Hematopoietic multipotent progenitor cell treated with erythropoietin and hydrocortisone succinate and interleukin-3 and kit ligand, for 4 days (in vitro differentiated cells): ENCODE data around the gene NELL2.

Source experiments
- DNase-seq: peaks from one replicate; pipeline ENCODE4 v3.0.0-alpha.2; 2015

NELL2 gene

GRCh38 chr12:44603701-44604100, 272.4 kb downstream of the NELL2 start:
- no peak for DNase-seq

DNA sequence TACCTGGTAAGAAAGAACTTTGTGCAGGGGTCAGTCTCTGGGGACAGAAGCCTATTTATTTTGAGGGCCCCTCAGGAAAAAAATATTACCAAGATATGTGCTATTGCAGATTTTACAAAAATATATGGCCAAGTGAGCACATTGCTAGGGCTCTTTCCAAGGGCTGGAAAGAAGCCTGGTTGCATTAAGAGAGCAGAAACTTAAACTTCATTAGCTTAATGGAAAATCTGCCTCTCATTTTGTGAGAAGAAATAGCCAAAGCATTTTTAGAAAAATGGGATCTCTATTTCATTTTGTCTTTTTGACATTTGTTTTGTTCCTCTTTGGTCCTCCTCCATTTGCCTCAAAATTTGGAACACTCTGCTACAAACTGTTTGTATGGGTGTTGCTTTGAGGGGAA, 283.5 kb downstream of the NELL2 start:
- no peak for DNase-seq

- no peak for DNase-seq
Observed at GRCh38 chr12:44589697-44590096, 286.4 kb downstream of the NELL2 start.

GRCh38 chr12:44588651-44589050, 287.5 kb downstream of the NELL2 start:
- DNase-seq: no peak

GRCh38 chr12:44584625-44585024, 291.5 kb downstream of the NELL2 start:
- no peak for DNase-seq

- no peak for DNase-seq
Observed at GRCh38 chr12:44582521-44582920, 293.6 kb downstream of the NELL2 start.

- DNase-seq: no peak
Observed at GRCh38 chr12:44581642-44582242, 294.4 kb downstream of the NELL2 start.

- no peak for DNase-seq
Observed at GRCh38 chr12:44574586-44574985, 301.5 kb downstream of the NELL2 start.

- DNase-seq: no peak
Observed at GRCh38 chr12:44573723-44574122, 302.4 kb downstream of the NELL2 start.

- no peak for DNase-seq
Observed at GRCh38 chr12:44571006-44571550, 305.0 kb downstream of the NELL2 start.

DNA sequence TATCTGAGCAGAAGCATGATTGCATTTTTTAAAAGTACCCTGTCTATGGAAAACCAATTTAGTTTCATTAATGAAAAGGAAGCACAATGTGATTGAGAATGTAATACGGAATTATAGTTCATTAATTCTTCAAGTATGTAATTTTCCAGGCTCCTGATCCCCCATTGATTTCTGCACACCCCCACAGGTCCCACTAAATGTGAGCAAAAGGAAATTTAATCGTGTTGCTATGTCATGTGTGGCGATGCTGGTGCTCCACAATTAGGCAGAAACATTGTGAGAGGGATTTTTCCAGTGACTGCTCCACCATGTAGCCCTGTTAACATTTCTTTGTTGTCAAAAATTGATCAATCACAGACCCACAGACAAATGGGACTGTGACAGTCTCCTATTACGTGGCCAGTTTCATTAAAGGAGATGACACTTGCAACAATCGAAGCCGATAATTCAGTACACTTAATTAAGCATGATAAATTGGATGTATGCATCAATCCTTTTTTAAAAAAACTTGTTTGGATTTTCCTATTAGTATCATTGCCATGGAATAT, 306.0 kb downstream of the NELL2 start:
- DNase-seq: no peak

DNA sequence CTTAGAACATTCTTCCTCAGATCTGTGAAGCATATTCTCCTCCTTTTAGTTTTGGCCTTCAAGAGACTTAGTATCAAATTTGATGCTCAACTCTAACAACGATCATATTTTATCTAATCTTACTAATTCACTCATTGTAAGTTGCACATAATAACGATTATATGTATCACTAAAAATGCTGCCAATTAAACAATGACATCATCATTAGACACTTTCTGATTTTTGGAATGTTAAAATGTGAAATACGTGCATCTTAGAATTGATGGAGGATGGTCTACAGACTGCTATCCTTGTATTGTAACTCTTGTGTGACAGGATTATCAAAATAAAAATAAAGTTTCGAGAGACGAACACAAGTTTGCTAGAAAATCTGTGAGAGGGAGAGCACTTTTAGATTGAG, 311.0 kb downstream of the NELL2 start:
- no peak for DNase-seq

DNA sequence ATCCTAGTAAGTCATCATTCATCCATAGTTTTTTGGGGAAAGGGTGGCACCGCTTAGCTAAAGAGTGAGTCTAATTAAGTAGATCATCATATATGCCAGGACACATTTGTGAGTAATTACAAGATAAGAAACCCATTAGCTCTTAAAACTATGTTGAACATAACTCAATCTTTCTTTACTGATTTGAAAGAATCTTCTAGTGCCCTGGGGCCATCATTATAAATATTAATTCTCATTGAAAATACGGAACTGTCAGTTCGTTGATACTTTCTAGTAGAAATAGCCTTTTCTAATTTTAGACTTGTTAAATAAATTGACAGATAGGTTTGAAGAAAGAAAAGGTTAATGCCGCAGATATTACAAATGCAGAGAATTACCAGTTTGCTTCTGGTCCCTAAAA, 312.6 kb downstream of the NELL2 start:
- DNase-seq: no peak

DNA sequence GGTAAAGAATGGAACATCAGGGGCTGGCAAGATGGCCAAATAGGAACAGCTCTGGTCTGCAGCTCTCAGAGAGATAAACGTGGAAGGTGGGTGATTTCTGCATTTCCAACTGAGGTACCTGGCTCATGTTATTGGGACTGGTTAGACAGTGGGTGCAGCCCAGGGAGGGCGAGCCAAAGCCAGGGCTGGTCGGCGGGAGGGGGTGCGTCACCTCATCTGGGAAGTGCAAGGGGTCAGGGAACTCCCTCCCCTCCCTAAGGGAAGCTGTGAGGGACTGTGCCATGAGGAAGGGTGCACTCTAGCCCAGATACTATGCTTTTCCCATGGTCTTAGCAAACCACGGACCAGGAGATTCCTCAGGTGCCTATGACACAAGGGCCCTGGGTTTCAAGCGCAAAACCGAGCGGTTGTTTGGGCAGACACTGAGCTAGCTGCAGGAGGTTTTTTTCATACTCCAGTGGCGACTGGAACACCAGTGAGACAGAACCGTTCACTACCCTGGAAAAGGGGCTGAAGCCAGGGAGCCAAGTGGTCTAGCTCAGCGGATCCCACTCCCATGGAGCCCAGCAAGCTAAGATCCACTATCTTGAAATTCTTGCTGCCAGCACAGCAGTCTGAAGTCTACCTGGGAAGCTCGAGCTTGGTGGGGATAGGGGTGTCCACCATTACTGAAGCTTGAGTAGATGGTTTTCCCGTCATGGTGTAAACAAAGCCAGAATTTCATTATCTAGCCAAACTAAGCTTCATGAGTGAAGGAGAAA, 317.6 kb downstream of the NELL2 start:
- no peak for DNase-seq

- no peak for DNase-seq
Observed at GRCh38 chr12:44555454-44555853, 320.7 kb downstream of the NELL2 start.

DNA sequence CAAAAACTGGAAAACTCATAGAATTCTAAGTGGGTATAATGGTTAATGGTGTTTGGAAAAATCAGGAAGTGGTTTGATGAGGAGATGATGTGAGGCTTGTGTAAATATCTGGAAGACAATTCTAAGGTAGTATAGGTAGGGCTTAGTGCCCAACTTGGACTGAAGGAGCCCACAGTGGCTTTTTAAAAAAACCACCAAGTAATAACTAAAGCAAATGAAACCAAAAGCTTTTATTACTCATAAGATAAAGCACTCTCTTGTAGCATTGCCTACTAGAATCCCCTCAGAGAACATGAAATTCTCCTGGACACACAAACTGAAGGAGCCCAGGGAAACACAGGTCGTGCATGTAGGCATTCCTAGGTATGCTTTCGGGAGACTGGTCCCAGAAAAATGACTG, 324.5 kb downstream of the NELL2 start:
- no peak for DNase-seq

DNA sequence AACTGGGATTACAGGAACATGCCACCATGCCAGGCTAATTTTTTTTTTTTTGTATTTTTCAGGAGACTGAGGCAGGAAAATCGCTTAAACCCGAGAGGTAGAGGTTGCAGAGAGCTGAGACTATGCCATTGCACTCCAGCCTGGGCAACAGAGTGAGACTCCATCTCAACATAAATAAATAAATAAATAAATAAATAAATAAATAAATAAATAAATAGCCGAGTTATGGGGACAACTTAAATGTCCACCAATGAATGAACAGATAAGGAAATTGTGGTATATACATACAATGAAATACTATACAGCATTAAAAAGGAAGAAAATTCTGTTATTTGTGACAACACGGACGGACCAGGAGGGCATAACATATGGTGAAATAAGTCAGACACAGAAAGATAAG, 325.7 kb downstream of the NELL2 start:
- no peak for DNase-seq

DNA sequence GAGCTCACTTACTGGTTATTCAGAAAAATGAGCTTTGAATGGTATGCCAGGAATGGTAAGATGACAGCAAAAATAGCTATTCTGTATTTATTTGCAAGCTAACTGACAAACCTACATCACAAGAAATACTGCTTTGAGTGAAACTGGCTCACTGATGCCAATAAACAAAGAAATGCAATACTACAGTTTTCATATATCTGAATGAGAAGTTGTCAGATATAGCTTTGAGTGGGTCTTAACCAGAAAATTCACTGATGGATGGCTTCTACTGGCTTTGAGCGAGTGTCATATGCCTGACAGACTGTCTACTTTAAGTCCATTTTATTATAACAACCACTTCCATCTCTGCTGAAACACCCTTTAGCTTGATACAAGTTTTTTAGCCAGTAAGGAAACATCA, 330.1 kb downstream of the NELL2 start:
- no peak for DNase-seq

- no peak for DNase-seq
Observed at GRCh38 chr12:44544018-44544417, 332.1 kb downstream of the NELL2 start.

DNA sequence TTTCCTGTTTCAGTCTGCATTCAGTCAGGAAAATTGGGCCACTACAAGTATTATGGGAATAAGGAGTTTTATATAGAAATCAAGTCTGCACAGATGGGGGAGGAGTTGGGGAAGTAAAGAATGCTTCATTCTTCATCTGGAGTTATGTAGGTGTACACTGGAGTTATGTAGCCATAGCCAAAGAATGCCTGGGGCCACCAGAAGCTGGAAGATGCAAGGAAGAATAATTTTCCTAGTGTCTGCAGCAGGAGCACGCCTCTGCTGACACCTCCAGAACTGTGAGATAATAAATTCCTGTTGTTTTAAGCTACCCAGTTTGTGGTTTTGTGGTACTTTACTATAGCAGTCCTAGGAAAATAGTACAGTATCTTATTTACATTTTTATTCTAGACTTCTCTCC, 333.4 kb downstream of the NELL2 start:
- DNase-seq: no peak

GRCh38 chr12:44537354-44537753, 338.8 kb downstream of the NELL2 start:
- no peak for DNase-seq

GRCh38 chr12:44532940-44533339, 343.2 kb downstream of the NELL2 start:
- no peak for DNase-seq

DNA sequence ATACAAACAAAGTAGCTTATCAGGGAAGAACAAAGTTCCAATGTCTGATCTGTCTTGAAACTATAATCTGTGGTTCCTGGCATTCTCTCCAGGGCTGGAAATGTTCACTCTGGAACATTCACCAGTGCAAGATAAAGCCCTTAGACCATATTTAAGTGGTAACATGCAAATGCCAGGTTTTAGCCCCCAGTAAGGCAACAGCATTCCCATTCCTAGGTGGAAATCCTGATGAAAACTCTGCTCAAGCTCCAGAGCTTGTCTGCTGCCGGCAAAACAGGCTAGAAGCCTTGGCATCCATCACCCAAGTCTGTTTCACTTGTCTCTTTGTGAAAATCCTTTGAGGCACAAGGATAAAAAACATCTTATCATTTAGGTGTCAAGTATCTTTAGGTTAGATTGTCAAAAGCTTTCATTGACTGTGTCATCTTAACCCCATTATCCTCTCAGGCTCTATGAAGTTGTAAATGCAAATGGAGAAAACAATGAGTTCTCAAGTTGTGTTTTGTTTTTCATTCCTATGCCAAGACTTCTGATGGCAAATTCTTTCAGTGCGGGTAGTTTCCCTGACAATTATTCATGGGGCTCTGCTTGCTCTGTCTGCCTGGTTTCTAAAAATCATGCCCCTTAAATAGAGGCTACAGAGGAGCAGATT, 344.7 kb downstream of the NELL2 start:
- no peak for DNase-seq

DNA sequence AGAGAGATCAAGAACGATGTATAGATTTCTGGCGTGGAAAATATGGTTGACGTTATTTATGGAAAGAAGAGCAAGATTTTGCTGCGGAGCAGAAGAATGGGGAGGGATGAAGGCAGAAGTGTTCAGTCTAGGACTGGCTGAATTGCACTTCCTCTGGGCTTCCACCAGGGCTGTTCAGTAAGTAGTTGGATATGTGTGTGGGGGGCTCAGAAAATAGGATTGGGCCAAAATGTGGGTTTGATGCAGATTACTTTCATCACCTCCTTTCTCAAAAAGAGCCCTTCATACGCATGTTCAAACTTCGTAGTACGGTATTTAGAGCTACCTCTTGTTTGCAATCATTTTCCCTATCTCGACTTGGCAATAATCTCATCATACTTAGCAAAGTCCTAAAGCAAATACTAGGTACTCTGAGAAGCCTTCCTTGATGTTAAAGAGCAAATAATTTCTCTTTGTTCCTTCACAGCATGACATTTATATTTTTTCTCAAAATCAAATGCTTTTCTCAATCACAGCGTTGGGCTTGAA, 349.4 kb downstream of the NELL2 start:
- DNase-seq: no peak
